ENCODE measurements around the gene PTPRC.
A peak's percentile ranks its signal among the peaks of the same experiment; 100 is the strongest.

Gene PTPRC

GRCh38 chr1:198765416-198765815, 126.6 kb downstream of the PTPRC start:
- no peak overlapping the region for H3K27ac ChIP-seq
- no peaks in the 10 kb centered on the region for H3K36me3 ChIP-seq
- TF ChIP-seq, protein P1, sequence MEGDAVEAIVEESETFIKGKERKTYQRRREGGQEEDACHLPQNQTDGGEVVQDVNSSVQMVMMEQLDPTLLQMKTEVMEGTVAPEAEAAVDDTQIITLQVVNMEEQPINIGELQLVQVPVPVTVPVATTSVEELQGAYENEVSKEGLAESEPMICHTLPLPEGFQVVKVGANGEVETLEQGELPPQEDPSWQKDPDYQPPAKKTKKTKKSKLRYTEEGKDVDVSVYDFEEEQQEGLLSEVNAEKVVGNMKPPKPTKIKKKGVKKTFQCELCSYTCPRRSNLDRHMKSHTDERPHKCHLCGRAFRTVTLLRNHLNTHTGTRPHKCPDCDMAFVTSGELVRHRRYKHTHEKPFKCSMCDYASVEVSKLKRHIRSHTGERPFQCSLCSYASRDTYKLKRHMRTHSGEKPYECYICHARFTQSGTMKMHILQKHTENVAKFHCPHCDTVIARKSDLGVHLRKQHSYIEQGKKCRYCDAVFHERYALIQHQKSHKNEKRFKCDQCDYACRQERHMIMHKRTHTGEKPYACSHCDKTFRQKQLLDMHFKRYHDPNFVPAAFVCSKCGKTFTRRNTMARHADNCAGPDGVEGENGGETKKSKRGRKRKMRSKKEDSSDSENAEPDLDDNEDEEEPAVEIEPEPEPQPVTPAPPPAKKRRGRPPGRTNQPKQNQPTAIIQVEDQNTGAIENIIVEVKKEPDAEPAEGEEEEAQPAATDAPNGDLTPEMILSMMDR (IDR thresholded peaks at IDR 0.05), result no peak
- intact Hi-C loops (cut with DNase I; ENCODE audit: low total_unique reads), result no loop called here
- H3K4me3 ChIP-seq, result no peak overlapping the region
- DNase-seq, result no peak
- no peaks in the 10 kb centered on the region for H3K4me1 ChIP-seq
- no peaks in the 10 kb centered on the region for H3K27me3 ChIP-seq
- no peaks in the 10 kb centered on the region for H3K9me3 ChIP-seq

GRCh38 chr1:198771563-198772153, 132.8 kb downstream of the PTPRC start:
- intact Hi-C loops (cut with DNase I; ENCODE audit: low total_unique reads), result no loop called here
- TF ChIP-seq, protein P1 (IDR thresholded peaks at IDR 0.05), result peak in 1 of 2 experiments; percentile 15
- no peak for DNase-seq

DNA sequence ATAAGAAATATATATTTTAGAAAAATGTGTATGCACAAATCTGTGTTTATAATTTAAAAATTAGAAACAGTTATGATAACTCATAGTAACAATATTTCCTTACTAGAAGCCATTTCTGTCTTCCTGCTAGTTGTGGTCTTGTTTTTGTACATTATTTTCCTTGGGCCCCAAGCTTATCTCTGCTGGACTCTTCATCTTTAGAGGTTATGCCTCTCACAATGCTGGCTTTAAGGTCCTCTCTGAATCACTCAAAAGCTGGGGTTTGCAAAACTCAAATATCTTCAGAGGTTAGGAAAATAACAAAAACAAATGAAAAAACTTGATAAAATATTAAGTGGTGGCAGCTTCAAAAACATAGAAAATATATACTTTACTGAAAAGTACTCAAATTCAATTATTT, 133.8 kb downstream of the PTPRC start:
- Histone ChIP-seq H3K4me1 (no peaks in the 10 kb centered on the region), H3K36me3 (no peaks in the 10 kb centered on the region), H3K27ac (no peak overlapping the region), H3K9me3 (no peaks in the 10 kb centered on the region), H3K4me3 (no peak overlapping the region), H3K27me3 (no peaks in the 10 kb centered on the region)
- intact Hi-C loops (cut with DNase I; ENCODE audit: low total_unique reads), result no loop called here
- TF ChIP-seq, protein P1 (IDR thresholded peaks at IDR 0.05), result no peak
- DNase-seq, result no peak

More at GRCh38 chr1:198771563-198772153, 132.8 kb downstream of the PTPRC start:
- Histone ChIP-seq H3K4me3 (no peak overlapping the region), H3K9me3 (no peaks in the 10 kb centered on the region), H3K4me1 (no peaks in the 10 kb centered on the region), H3K27me3 (no peaks in the 10 kb centered on the region), H3K27ac (no peak overlapping the region), H3K36me3 (no peaks in the 10 kb centered on the region)

DNA sequence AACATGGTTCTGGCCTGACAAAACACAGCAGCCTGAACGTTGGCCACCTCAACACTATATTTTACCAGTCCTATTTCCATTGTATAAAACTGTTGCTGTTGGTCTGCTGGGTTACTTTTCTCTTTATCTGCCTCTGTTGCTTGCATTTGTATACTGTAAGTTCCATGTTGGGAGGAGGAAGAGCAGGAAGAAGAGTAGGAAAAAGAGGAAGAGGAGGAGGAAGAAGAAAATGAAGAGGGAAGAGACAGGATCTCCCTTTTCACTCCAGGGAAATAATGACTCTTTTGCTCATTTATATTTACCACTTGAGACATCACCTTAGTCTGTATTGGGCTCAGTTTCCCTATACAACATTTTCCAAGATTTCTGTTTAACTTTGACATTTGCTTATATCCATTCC, 134.2 kb downstream of the PTPRC start:
- no peaks in the 10 kb centered on the region for H3K27me3 ChIP-seq
- no peak overlapping the region for H3K4me3 ChIP-seq
- TF ChIP-seq, protein P1 (IDR thresholded peaks at IDR 0.05), result no peak
- intact Hi-C loops (cut with DNase I; ENCODE audit: low total_unique reads), result no loop called here
- H3K9me3 ChIP-seq, result no peaks in the 10 kb centered on the region
- no peak for DNase-seq
- H3K27ac ChIP-seq, result no peak overlapping the region
- H3K36me3 ChIP-seq, result no peaks in the 10 kb centered on the region
- no peaks in the 10 kb centered on the region for H3K4me1 ChIP-seq

GRCh38 chr1:198773523-198773922, 134.7 kb downstream of the PTPRC start:
- no peak overlapping the region for H3K27ac ChIP-seq
- no peaks in the 10 kb centered on the region for H3K36me3 ChIP-seq
- TF ChIP-seq, protein P1 (IDR thresholded peaks at IDR 0.05), result no peak
- DNase-seq, result no peak
- no peaks in the 10 kb centered on the region for H3K4me1 ChIP-seq
- no peaks in the 10 kb centered on the region for H3K9me3 ChIP-seq
- H3K27me3 ChIP-seq, result no peaks in the 10 kb centered on the region
- H3K4me3 ChIP-seq, result no peak overlapping the region
- intact Hi-C loops (cut with DNase I; ENCODE audit: low total_unique reads), result no loop called here

- DNase-seq, result no peak
- intact Hi-C loops (cut with DNase I; ENCODE audit: low total_unique reads), result no loop called here
- H3K4me3 ChIP-seq, result no peak overlapping the region
- no peaks in the 10 kb centered on the region for H3K9me3 ChIP-seq
- H3K27ac ChIP-seq, result no peak overlapping the region
- no peaks in the 10 kb centered on the region for H3K27me3 ChIP-seq
- H3K4me1 ChIP-seq, result no peaks in the 10 kb centered on the region
- no peaks in the 10 kb centered on the region for H3K36me3 ChIP-seq
- TF ChIP-seq, protein P1 (IDR thresholded peaks at IDR 0.05), result no peak
Measured at GRCh38 chr1:198774421-198774820, 135.6 kb downstream of the PTPRC start.
